ENCODE measurements around the gene ENO1. TPM values are rescaled to one million over a fixed set of nuclear protein-coding genes. Genes with fewer than 3 reads are reported as not detected.

ENO1 gene
- polyA plus RNA-seq, 2 donors: 403 to 1,101 TPM

- Histone ChIP-seq H3K4me3 (ENCODE audit: low read depth in 1 of 2, low read length in 2 of 2) (peak overlapping the region in 1 of 2 donors; percentile 92), H3K36me3 (ENCODE audit: control insufficient read depth in 2 of 2, insufficient read depth in 2 of 2, low read length in 1 of 2) (peaks cover 23 to 24% of the 10 kb centered on the region in 2 donors), H3K27me3 (ENCODE audit: control insufficient read depth in 1 of 2, insufficient read depth in 2 of 2, low read length in 2 of 2) (no peaks in the 10 kb centered on the region), H3K9me3 (ENCODE audit: control insufficient read depth in 2 of 2, insufficient read depth in 1 of 2, low read depth in 1 of 2, low read length in 1 of 2) (no peaks in the 10 kb centered on the region), H3K4me1 (ENCODE audit: control insufficient read depth in 2 of 2, insufficient read depth in 2 of 2, low read length in 1 of 2) (peaks cover 0 to 14% of the 10 kb centered on the region in 2 donors), H3K27ac (ENCODE audit: low read depth in 2 of 2, low read length in 1 of 2) (peak overlapping the region; percentile 85 to 91)
- WGBS, 2 donors: 47 to 62% methylated on average over 15 of the region's 15 CpGs
Observed at GRCh38 chr1:8874230-8875201, 4.0 kb downstream of the ENO1 start.

- Histone ChIP-seq H3K9me3 (ENCODE audit: control insufficient read depth in 2 of 2, insufficient read depth in 1 of 2, low read depth in 1 of 2, low read length in 1 of 2) (no peaks in the 10 kb centered on the region), H3K27ac (ENCODE audit: low read depth in 2 of 2, low read length in 1 of 2) (peak overlapping the region; percentile 85 to 91), H3K4me3 (ENCODE audit: low read depth in 1 of 2, low read length in 2 of 2) (no peak overlapping the region), H3K27me3 (ENCODE audit: control insufficient read depth in 1 of 2, insufficient read depth in 2 of 2, low read length in 2 of 2) (no peaks in the 10 kb centered on the region), H3K36me3 (ENCODE audit: control insufficient read depth in 2 of 2, insufficient read depth in 2 of 2, low read length in 1 of 2) (peaks cover 26 to 30% of the 10 kb centered on the region in 2 donors), H3K4me1 (ENCODE audit: control insufficient read depth in 2 of 2, insufficient read depth in 2 of 2, low read length in 1 of 2) (peaks cover 0 to 14% of the 10 kb centered on the region in 2 donors)
- WGBS, 2 donors: 10 to 11% methylated on average over 5 of the region's 5 CpGs
Observed at GRCh38 chr1:8873506-8874229, 4.8 kb downstream of the ENO1 start.

- Histone ChIP-seq H3K27ac (ENCODE audit: low read depth in 2 of 2, low read length in 1 of 2) (peak overlapping the region; percentile 29 to 64), H3K4me1 (ENCODE audit: control insufficient read depth in 2 of 2, insufficient read depth in 2 of 2, low read length in 1 of 2) (peaks cover 0 to 14% of the 10 kb centered on the region in 2 donors), H3K4me3 (ENCODE audit: low read depth in 1 of 2, low read length in 2 of 2) (no peak overlapping the region), H3K9me3 (ENCODE audit: control insufficient read depth in 2 of 2, insufficient read depth in 1 of 2, low read depth in 1 of 2, low read length in 1 of 2) (no peaks in the 10 kb centered on the region), H3K27me3 (ENCODE audit: control insufficient read depth in 1 of 2, insufficient read depth in 2 of 2, low read length in 2 of 2) (no peaks in the 10 kb centered on the region), H3K36me3 (ENCODE audit: control insufficient read depth in 2 of 2, insufficient read depth in 2 of 2, low read length in 1 of 2) (peaks cover 26 to 33% of the 10 kb centered on the region in 2 donors)
- WGBS, 2 donors: 71 to 83% methylated on average over 5 of the region's 5 CpGs
Observed at GRCh38 chr1:8873001-8873400, 5.5 kb downstream of the ENO1 start.

GRCh38 chr1:8871965-8872399 lies 6.5 kb downstream of the ENO1 start:
- WGBS, 2 donors: 47 to 59% methylated on average over 5 of the region's 5 CpGs
- Histone ChIP-seq H3K27me3 (ENCODE audit: control insufficient read depth in 1 of 2, insufficient read depth in 2 of 2, low read length in 2 of 2) (no peaks in the 10 kb centered on the region), H3K4me1 (ENCODE audit: control insufficient read depth in 2 of 2, insufficient read depth in 2 of 2, low read length in 1 of 2) (peaks cover 0 to 14% of the 10 kb centered on the region in 2 donors), H3K9me3 (ENCODE audit: control insufficient read depth in 2 of 2, insufficient read depth in 1 of 2, low read depth in 1 of 2, low read length in 1 of 2) (no peaks in the 10 kb centered on the region), H3K4me3 (ENCODE audit: low read depth in 1 of 2, low read length in 2 of 2) (no peak overlapping the region), H3K27ac (ENCODE audit: low read depth in 2 of 2, low read length in 1 of 2) (peak overlapping the region; percentile 38 to 80), H3K36me3 (ENCODE audit: control insufficient read depth in 2 of 2, insufficient read depth in 2 of 2, low read length in 1 of 2) (peaks cover 27 to 36% of the 10 kb centered on the region in 2 donors)

GRCh38 chr1:8871539-8871935 lies 6.9 kb downstream of the ENO1 start:
- H3K27me3 ChIP-seq (ENCODE audit: control insufficient read depth in 1 of 2, insufficient read depth in 2 of 2, low read length in 2 of 2): no peaks in the 10 kb centered on the region
- WGBS, 2 donors: 66 to 70% methylated on average over 7 of the region's 7 CpGs
- H3K4me1 ChIP-seq (ENCODE audit: control insufficient read depth in 2 of 2, insufficient read depth in 2 of 2, low read length in 1 of 2): peaks cover 0 to 14% of the 10 kb centered on the region in 2 donors
- peak overlapping the region; percentile 38 to 80 for H3K27ac ChIP-seq (ENCODE audit: low read depth in 2 of 2, low read length in 1 of 2)
- H3K36me3 ChIP-seq (ENCODE audit: control insufficient read depth in 2 of 2, insufficient read depth in 2 of 2, low read length in 1 of 2): peaks cover 30 to 40% of the 10 kb centered on the region in 2 donors
- H3K4me3 ChIP-seq (ENCODE audit: low read depth in 1 of 2, low read length in 2 of 2): no peak overlapping the region
- no peaks in the 10 kb centered on the region for H3K9me3 ChIP-seq (ENCODE audit: control insufficient read depth in 2 of 2, insufficient read depth in 1 of 2, low read depth in 1 of 2, low read length in 1 of 2)

- Histone ChIP-seq H3K27me3 (ENCODE audit: control insufficient read depth in 1 of 2, insufficient read depth in 2 of 2, low read length in 2 of 2) (no peaks in the 10 kb centered on the region), H3K4me1 (ENCODE audit: control insufficient read depth in 2 of 2, insufficient read depth in 2 of 2, low read length in 1 of 2) (peaks cover 0 to 14% of the 10 kb centered on the region in 2 donors), H3K27ac (ENCODE audit: low read depth in 2 of 2, low read length in 1 of 2) (peak overlapping the region; percentile 38 to 80), H3K4me3 (ENCODE audit: low read depth in 1 of 2, low read length in 2 of 2) (no peak overlapping the region), H3K36me3 (ENCODE audit: control insufficient read depth in 2 of 2, insufficient read depth in 2 of 2, low read length in 1 of 2) (peaks cover 36 to 45% of the 10 kb centered on the region in 2 donors), H3K9me3 (ENCODE audit: control insufficient read depth in 2 of 2, insufficient read depth in 1 of 2, low read depth in 1 of 2, low read length in 1 of 2) (no peaks in the 10 kb centered on the region)
- WGBS, 2 donors: 78% methylated on average over 18 of the region's 18 CpGs
Observed at GRCh38 chr1:8870616-8871538, 7.6 kb downstream of the ENO1 start.

- Histone ChIP-seq H3K36me3 (ENCODE audit: control insufficient read depth in 2 of 2, insufficient read depth in 2 of 2, low read length in 1 of 2) (peaks cover 44 to 52% of the 10 kb centered on the region in 2 donors), H3K27me3 (ENCODE audit: control insufficient read depth in 1 of 2, insufficient read depth in 2 of 2, low read length in 2 of 2) (no peaks in the 10 kb centered on the region), H3K4me1 (ENCODE audit: control insufficient read depth in 2 of 2, insufficient read depth in 2 of 2, low read length in 1 of 2) (peaks cover 0 to 14% of the 10 kb centered on the region in 2 donors), H3K9me3 (ENCODE audit: control insufficient read depth in 2 of 2, insufficient read depth in 1 of 2, low read depth in 1 of 2, low read length in 1 of 2) (no peaks in the 10 kb centered on the region), H3K27ac (ENCODE audit: low read depth in 2 of 2, low read length in 1 of 2) (no peak overlapping the region), H3K4me3 (ENCODE audit: low read depth in 1 of 2, low read length in 2 of 2) (no peak overlapping the region)
- WGBS, 2 donors: 54 to 59% methylated on average over 6 of the region's 6 CpGs
Observed at GRCh38 chr1:8870103-8870502, 8.4 kb downstream of the ENO1 start.

- 85% methylated on average over 5 of the region's 5 CpGs for WGBS, 2 donors
- no peak overlapping the region for H3K4me3 ChIP-seq (ENCODE audit: low read depth in 1 of 2, low read length in 2 of 2)
- no peaks in the 10 kb centered on the region for H3K27me3 ChIP-seq (ENCODE audit: control insufficient read depth in 1 of 2, insufficient read depth in 2 of 2, low read length in 2 of 2)
- H3K36me3 ChIP-seq (ENCODE audit: control insufficient read depth in 2 of 2, insufficient read depth in 2 of 2, low read length in 1 of 2): peaks cover 58 to 65% of the 10 kb centered on the region in 2 donors
- H3K4me1 ChIP-seq (ENCODE audit: control insufficient read depth in 2 of 2, insufficient read depth in 2 of 2, low read length in 1 of 2): peaks cover 0 to 9% of the 10 kb centered on the region in 2 donors
- no peaks in the 10 kb centered on the region for H3K9me3 ChIP-seq (ENCODE audit: control insufficient read depth in 2 of 2, insufficient read depth in 1 of 2, low read depth in 1 of 2, low read length in 1 of 2)
- no peak overlapping the region for H3K27ac ChIP-seq (ENCODE audit: low read depth in 2 of 2, low read length in 1 of 2)
Observed at GRCh38 chr1:8867878-8868567, 10.5 kb downstream of the ENO1 start.
